ENCODE results near the gene TMX1.
A peak's percentile ranks its signal among the peaks of the same experiment; 100 is the strongest.
"Not testable (repeated sequence)": the region's sequence is repeated elsewhere in the genome, so short reads cannot be mapped to it uniquely, and the experiment has no call there.

The TMX1 gene, protein sequence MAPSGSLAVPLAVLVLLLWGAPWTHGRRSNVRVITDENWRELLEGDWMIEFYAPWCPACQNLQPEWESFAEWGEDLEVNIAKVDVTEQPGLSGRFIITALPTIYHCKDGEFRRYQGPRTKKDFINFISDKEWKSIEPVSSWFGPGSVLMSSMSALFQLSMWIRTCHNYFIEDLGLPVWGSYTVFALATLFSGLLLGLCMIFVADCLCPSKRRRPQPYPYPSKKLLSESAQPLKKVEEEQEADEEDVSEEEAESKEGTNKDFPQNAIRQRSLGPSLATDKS

DNA sequence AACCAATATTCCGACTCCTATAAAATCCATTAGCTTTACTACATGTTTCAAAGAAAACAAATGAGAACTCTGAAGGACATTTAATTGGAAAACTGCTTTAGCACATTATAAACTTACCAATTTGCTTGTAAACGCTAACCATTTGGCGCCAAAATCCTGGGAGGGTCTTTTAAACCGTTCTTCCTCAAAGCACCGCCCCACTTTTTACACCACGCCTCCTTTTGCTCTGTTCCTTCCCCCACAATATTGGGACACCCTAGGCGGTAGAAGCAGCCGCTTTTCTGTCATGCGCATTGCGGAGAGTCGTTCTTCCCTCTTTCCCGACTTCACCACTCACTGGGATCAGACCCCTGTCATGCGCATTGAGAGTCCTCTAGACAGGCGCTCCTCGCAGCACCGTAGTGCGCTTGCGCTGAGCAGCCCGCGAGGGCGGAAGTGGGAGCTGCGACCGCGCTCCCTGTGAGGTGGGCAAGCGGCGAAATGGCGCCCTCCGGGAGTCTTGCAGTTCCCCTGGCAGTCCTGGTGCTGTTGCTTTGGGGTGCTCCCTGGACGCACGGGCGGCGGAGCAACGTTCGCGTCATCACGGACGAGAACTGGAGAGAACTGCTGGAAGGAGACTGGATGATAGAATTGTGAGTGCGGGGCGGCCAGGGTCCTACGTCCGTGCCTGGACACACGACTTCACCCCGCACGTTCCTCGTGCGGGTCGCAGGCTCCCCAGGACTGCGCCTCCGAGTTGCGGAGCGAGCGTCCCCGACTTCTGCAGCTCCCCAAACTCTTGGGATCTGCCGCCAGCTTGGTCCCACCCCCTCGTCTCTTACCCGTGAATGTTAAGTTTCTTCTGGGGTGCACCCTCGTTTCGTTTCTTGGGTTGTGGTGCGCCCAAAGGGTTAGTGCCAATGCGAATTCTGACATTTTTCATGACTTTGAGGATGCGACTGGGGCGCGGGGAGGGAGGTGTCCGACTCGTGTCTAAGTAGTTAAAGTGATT lies at the start of gene TMX1:
Gene TMX1 (plus strand): TSS at position 435 of the 991 bp plus-strand sequence. CDS start 46 bp downstream, at position 481.
- peak; percentile 74 to 80 for DNase-seq (ENCODE audit: low read depth in 2 of 2)

DNA sequence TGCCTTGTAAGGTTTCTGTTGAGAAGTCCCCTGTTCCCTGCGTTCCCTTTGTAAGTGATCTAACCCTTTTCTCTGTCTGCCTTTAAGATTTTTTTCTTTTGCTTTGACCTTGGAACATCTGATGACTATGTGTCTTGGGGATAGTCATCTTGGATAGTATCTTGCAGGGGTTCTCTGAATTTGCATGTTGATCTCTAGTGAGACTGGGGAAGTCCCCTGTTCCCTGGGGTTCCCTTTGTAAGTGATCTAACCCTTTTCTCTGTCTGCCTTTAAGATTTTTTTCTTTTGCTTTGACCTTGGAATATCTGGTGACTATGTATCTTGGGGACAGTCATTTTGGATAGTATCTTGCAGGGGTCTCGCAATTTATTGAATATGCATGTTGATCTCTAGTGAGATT lies 38.2 kb upstream of the TMX1 start:
- DNase-seq (ENCODE audit: low read depth in 2 of 2): no peak

DNA sequence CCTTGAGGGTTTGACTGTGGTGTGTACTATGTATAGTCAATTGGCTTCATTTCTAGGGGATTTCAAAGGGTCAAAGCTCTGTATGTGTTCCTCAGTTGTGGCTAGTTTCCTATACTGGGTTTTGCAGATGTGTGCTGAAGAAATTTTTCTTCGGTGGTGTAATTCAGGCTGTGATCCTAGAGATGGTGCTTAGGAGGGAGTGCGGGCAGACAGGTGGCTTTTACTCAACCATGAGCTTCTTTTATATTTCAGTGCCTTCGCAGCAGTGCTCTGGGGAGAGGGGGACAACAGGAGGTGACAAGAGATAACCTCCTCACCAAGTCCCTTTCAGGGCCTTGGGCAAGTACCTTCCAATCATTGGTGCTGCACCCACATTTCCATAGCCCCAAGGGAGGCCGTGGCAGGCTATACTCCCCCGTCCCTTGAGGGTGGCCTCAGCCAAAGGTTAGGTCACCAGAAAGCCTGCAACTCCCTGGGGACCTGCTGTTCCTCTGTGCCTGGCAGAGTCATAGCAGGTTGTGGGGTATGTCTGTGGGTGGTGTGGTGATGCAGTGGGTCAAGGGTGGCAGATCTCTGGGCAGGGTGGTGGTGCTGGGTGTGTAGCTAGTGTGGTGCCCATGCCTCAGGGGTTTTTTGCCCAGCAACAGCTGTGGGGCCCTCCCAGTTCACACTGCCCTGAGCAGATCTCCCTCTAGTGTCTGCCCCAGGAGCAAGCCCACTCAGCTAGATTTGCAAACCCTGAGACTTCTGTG lies 37.0 kb upstream of the TMX1 start:
- no peak for DNase-seq (ENCODE audit: low read depth in 2 of 2)

DNA sequence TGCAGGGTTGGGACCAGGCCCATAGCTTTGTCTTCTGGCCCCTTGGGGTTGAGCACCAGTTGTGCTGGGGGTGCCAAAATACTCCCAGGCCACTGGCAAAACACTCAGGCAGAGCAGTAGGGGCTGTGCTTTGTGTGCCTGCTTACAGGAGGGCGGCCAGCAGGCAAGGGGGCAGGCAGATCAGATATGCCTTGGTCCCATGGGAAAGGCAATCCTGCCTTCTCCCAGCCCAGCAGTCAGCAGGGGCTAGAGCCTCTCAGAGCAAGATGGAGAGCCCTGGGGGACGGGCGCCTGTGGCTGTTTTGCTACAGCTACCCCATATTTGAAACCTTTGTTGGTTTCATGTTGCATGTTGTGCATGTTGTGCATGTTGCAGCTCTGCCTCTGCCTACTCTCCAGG lies 36.2 kb upstream of the TMX1 start:
- DNase-seq (ENCODE audit: low read depth in 2 of 2): no peak

DNA sequence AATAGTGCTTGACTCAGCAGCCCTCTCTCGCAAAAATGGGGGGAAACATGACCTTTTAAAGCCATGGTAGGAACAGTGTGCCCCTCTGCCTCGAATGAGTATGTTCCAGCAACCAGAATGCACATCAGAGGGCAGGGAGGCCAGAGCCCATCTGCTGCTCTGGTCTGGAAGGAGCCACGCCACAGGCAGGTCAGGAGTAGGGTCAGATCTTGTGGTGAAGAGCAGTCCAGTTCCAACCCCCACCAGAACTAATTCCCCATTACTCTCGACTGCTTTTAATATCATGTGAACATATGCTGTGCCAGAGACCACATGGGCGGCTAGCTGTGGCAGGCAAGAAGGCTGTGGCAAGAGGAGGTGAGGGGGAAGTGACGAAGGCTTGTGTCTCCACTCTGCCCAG lies 34.6 kb upstream of the TMX1 start:
- DNase-seq (ENCODE audit: low read depth in 2 of 2): no peak

DNA sequence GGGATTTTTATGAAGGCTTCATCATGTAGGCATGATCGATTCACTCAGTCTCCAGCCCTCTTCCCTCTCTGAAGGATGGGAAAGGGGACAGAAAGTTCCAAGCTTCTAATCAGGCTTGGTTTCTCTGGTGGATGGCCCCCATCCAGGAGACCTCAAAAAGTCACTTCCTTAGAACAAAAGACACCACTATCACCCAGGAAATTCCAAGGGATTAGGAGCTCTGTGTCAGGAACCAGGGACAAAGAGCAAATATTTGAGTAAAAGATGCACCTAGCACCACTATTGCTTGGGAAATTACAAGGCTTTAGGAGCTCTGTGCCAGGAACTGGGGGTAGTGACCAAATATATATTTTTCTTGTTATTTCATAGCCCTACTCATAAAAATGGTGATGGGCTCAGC lies 33.6 kb upstream of the TMX1 start:
- no peak for DNase-seq (ENCODE audit: low read depth in 2 of 2)

DNA sequence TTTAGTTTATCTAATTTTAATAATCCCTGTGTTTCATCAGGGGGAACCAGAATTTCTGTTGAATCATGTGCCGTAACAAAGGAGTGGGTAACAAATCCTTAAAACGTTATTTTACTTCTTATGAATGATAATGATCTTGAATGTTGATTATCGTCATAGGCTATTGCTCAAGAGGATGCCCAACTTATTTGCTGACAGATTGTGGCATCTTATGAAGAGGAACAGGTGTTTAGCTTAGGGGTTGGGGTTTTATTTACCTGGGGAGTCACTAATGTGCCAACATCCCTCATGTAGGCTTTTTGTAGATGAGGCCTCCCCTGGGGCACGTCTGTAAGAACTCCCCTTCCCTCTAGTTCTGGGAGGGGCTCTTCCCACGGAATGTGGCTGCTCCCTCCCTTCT lies 32.4 kb upstream of the TMX1 start:
- no peak for DNase-seq (ENCODE audit: low read depth in 2 of 2)

DNA sequence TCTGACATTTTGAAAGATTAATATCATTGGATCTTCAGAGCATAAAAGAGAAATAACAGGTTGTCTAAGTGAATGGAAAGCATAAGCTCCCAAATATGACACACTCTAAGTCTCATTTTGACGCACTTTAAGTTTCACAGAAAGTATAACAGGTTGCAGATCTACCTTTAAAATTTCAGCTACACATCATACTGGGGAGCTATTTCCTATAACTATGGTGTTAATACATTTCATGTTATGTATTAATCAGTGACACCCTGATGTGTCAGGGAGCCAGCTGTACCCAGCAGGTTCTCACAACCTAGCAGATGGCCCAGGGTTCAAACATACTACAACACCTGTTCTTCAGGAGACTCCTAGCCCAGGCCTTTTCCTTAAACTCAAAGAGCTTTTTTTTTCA lies 31.1 kb upstream of the TMX1 start:
- no peak for DNase-seq (ENCODE audit: low read depth in 2 of 2)

DNA sequence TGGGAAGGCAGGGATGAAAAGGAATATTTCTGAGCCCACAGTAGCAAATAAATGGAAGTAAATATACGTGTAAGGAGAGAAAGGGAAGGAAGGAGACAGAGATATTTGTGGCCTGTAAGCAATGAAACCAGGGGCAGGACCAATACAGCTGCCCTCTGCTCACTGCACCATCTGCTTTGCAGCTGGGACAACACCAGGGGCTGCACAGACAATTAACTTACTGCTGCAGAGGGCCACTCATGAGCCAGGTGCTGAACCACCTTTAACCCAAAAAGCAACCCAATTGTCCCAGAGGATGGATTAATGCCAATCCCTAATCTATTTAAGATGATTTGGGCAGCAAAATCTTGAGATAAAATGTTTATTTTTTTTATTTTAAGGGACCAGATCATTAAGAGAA lies 30.6 kb upstream of the TMX1 start:
- DNase-seq (ENCODE audit: low read depth in 2 of 2): no peak

DNA sequence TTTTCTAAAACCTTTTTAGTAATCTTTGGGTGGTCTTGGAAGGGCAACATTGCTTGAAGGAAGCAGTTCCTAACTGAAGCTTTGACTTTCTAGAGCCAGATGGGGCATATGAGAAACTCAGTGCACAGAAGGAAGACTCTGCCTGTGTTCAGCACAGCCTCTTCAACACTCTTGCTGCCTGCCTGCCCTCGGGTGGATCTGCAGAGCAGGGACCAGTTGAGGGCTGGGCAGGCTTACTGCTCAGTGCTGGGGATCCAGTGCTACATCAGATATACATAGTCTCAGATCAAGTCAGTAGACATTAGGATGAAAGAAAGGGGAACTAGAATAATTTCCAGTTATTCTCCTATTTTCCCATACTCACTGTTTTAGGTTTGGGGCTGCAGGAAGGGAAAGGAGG lies 29.5 kb upstream of the TMX1 start:
- no peak for DNase-seq (ENCODE audit: low read depth in 2 of 2)

DNA sequence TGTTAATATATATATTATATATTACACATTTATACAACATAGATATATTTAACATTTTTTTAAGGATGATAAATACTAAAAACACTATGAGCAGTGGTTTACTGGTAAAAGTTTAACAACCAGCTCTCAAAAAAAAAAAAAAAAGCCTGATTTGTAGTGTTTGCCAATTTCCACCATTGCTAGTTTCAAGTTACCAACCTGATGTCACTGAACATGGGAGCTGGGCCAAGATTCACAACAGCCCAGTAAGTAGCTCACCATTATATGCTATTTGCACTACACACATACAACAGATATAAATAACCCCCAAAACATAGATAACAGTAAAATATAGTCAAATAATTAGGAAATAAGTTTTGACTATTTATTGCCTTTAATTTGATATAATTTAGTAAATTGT lies 28.9 kb upstream of the TMX1 start:
- DNase-seq (ENCODE audit: low read depth in 2 of 2): no peak

DNA sequence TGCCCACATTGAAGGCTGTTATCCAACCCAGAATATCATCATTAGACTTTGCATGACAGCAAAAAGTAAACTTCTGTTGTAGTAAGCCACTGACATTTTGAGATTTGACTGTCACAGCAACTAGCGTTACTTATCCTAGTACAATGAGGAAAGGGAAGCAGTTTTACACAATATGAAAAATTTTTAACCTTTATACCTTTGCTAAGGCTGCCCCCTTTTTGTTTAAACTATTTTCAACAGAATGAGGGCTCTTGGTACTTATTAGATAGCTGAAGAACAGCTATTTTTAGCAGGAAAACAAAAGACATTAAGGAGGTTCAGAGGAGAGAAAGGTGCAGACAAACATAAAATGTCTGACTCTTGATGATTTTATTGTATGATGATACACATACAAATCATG lies 23.4 kb upstream of the TMX1 start:
- no peak for DNase-seq (ENCODE audit: low read depth in 2 of 2)

DNA sequence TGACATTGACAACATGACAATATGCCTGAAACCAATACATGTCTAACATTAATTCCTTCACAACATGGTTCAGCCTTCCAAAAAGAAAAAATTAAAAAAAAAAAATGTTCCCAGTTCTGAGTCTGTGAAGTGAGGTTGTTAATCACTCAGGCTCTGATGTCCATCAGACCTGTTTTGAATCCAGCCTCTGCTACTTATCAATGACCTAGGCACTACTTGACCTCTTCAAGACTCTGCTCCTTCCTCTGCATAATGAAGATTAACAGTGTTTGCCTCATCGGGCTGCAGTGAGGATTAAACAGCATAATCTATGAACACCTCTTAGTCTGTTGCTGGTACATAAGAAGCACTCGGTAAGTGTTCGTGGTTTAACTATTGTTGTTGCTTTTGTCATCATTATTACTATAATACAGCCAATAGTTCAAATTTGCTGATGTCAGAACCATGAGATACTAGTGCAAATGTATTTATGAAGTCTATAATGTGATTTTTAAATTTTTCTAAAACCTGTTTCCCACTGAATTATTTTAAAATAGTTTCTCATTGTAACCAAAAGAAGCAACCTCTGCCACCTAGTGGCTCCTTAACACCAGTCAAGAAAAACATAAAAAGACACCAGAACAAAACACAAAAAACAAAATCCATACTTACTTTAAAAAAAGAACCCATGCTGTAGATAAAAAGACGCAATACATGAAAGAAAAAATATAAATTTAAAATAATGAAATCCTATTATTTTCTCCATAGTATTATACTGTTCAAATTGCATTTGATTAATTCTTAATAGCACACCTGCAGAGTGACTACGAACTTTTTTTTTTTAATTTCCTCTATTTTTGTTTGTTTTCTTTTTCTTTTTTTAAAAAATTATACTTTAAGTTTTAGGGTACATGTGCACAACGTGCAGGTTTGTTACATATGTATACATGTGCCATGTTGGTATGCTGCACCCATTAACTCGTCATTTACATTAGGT lies 20.3 kb upstream of the TMX1 start:
- DNase-seq (ENCODE audit: low read depth in 2 of 2): no peak

DNA sequence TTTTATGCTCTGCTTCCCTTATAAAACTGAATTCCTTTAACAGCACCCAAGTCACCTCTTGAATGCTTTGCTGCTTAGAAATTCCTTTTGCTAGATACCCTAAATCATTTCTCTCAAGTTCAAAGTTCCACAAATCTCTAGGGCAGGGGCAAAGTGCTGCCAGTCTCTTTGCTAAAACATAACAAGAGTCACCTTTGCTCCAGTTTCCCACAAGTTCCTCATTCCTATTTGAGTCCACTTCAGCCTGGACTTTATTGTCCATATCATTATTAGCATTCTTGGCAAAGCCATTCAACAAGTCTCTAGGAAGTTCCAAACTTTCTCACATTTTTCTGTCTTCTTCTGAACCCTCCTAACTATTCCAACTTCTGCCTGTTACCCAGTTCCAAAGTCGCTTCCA lies 16.6 kb upstream of the TMX1 start:
- DNase-seq (ENCODE audit: low read depth in 2 of 2): not testable (repeated sequence)

DNA sequence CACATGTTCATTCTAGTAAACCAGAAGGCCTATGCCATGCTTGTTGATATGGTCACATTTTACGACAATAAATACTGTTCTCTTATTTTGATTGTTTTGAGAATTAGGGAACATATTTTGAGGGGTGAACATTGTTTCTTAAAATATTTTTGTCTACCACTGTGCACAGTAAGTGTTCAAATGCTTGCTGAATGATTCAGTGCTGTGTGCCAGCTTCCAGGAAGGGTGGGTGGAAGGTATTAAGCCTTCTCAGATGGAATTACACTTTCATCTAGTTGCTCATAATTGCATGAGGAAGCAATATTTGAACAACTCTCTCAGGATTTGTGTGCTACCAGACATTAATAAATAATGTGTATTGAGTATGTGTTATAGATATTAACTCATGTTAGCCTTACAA lies 15.5 kb upstream of the TMX1 start:
- DNase-seq (ENCODE audit: low read depth in 2 of 2): no peak

DNA sequence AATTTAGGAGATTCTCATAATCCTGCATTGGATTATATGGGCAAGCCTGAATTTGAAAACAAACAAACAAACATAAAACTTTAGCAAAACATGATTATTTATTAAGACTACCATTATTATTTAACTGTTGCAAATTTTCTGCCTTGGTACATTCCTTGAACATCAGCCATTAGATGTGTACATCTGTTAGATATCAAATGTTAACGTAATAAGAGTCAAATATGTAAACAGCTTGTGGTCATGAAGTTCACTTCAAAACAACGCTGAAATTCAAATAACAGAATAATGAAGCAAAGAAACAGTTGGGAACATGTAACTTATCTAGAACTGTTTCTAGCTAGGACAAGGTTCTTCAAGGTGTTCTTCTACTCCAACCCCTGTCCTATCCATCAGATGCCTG lies 14.3 kb upstream of the TMX1 start:
- DNase-seq (ENCODE audit: low read depth in 2 of 2): no peak

DNA sequence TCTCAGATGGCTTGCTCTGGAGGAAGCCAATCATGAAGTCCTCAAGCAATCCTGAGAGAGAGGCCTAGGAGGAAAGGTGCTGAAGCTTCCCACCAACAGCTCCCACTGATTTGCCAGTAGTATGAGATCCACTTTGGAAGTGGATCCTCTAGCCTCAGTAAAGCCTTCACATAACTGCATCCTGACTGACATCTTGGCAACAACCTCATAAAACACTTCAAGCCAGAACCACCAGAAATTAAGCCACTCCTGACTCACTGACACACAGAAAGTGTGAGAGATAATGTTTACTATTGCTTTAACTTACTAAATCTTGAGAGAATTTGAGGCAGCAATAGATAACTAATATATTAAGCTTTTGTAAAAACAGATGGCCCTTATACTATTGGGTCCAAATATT lies 11.7 kb upstream of the TMX1 start:
- no peak for DNase-seq (ENCODE audit: low read depth in 2 of 2)

DNA sequence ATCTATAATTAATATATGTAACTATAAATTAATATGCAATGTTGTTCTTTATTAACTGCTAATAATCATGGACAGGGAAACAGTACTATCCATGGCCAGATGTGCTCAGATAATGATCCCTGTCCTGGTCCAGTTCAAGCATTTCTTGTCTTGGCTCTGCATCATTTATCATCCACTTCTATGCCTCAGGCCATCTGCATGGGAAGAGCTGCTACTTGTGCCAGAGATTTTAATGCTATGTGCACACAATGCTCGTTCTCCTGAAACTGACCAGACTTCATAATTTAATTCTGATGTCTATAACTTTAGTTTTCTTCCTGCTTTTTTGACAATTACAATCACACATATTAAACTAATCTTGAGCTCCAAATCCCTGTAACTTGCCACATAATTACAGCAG lies 11.2 kb upstream of the TMX1 start:
- DNase-seq (ENCODE audit: low read depth in 2 of 2): no peak

DNA sequence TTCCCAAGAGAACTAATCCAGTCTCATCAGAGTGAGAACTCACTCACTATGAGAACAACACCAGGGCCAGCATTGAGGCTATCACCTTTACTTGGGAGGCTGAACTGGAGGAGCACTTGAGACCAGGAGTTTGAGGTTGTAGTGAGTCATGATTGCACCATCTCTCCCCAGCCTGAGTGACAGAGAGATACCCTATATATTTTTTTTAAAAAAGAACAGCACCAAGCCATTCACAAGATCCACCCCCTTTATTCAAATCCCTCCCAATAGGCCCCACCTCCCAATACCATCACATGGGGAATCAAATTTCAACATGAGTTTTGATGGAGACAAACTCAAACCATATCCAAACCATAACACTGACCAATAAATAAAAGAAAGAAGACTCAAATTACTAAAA lies 3.7 kb upstream of the TMX1 start:
- DNase-seq (ENCODE audit: low read depth in 2 of 2): no peak

DNA sequence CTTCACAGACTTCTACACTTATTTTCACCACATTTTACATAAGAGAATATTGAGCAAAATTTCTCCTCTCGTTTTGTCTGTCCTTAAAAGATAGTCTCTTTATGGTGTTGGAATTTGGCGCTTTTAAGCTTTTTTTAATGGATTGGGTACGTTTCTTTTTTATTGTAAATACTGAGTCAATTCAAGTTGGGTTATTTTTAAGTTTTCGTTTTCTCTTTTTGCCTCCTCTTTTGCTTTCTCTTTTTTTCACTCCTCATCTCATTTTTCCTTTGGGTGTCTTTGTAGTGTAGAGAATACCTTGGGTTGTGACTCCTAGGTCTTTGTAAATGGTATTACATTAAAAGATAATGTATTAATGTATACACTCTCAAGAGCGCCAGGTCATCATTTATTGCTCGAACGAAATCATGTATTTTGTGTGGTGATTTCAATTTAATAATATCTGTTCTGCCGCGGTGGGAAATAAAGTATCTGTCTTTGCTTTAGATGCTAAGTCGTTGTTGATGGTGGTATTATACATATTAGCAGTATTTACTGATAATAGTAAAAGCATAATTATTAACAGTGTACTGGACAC lies 845 bp downstream of the TMX1 start:
- no peak for DNase-seq (ENCODE audit: low read depth in 2 of 2)

All from stimulated activated CD4-positive, alpha-beta T cell treated with anti-CD3 and anti-CD28 coated beads, Interleukin-1b, Interleukin-23, amount 100 ng/mL, for 4 hours (primary cell).